Adrenal gland (tissue), 5 donors: ENCODE results near the gene RASGEF1C.

Experiments used
- POLR2A ChIP-seq, 2 donors: fragments of 450-650 bp; IDR thresholded peaks; one replicate each; pipeline ENCODE4 v1.6.1; 2017; ENCODE audit warnings: antibody characterized with exemption in 2 of 2, mild to moderate bottlenecking in 2 of 2, moderate library complexity in 1 of 2
- TF ChIP-seq, protein P1 (sequence below), 6 experiments: fragments of 450-650 bp in 4 of 6; fragments of 200-600 bp in 2 of 6; sonication (generic) in 1 of 6; IDR thresholded peaks; 1 replicate in 5 of 6; 2 replicates in 1 of 6; pipeline versions ENCODE4 v1.5.1 to v1.8.0; 2016 to 2021; ENCODE audit warnings: antibody characterized with exemption in 6 of 6, mild to moderate bottlenecking in 2 of 6, moderate library complexity in 1 of 6
- donor health status: DM: no; HTN: no; CAD: no.

DNA sequence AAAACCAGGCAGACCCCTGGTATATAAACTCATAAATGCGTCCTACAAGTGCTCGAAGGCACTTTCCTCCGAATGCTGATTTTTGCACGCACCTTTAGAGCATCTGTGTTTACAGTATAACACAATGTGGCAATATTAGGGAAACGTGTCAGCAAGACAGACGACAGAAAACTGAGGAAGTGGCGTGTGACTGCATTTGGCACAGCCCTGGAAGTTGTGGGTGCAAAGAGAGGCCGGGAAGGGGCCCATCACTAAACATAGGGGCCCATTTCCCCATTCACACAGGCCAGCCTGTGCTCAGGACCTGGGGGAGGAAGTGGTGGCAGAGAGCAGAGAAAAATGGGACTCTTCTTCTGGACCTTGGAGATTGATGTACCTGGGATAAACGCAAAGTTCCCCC, 48.2 kb downstream of the RASGEF1C start:
- TF ChIP-seq, protein P1, sequence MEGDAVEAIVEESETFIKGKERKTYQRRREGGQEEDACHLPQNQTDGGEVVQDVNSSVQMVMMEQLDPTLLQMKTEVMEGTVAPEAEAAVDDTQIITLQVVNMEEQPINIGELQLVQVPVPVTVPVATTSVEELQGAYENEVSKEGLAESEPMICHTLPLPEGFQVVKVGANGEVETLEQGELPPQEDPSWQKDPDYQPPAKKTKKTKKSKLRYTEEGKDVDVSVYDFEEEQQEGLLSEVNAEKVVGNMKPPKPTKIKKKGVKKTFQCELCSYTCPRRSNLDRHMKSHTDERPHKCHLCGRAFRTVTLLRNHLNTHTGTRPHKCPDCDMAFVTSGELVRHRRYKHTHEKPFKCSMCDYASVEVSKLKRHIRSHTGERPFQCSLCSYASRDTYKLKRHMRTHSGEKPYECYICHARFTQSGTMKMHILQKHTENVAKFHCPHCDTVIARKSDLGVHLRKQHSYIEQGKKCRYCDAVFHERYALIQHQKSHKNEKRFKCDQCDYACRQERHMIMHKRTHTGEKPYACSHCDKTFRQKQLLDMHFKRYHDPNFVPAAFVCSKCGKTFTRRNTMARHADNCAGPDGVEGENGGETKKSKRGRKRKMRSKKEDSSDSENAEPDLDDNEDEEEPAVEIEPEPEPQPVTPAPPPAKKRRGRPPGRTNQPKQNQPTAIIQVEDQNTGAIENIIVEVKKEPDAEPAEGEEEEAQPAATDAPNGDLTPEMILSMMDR (IDR thresholded peaks at IDR 0.05), result no peak
- no peak for TF ChIP-seq POLR2A (IDR thresholded peaks at IDR 0.05)
